Activated T-helper 1 cell treated with anti-CD3 and anti-CD28 coated beads, Interleukin-12 subunit alpha, Interleukin-12 subunit beta, Interleukin-2, Interleukin-4 antibody, amounts not matched to agents 30 ng/mL and 10 ng/mL and 1 ng/mL, durations not matched to agents 14 hours and 24 hours and 36 hours (primary cell): Measurements from ENCODE around the gene SLC1A2. TPM values are rescaled to one million over a fixed set of nuclear protein-coding genes. Genes with fewer than 3 reads are reported as not detected.
A peak's percentile ranks its signal among the peaks of the same experiment; 100 is the strongest.

Experiments used
- DNase-seq: peaks from one replicate; pipeline ENCODE4 v3.0.0; 2021; ENCODE audit warnings: low spot score
- H3K27ac Mint-ChIP-seq: one replicate; pipeline ENCODE4 v1.8.0; 2021; ENCODE audit warnings: mild to moderate bottlenecking, mixed read lengths
- H3K27me3 Mint-ChIP-seq: one replicate; pipeline ENCODE4 v1.8.0; 2022; ENCODE audit warnings: mild to moderate bottlenecking, moderate library complexity, mixed read lengths; ENCODE audit not compliant: insufficient read depth
- H3K36me3 Mint-ChIP-seq: one replicate; pipeline ENCODE4 v1.8.0; 2021; ENCODE audit warnings: low read depth, mixed read lengths
- H3K4me1 Mint-ChIP-seq: one replicate; pipeline ENCODE4 v1.8.0; 2021; ENCODE audit warnings: low read depth, mixed read lengths
- H3K4me3 Mint-ChIP-seq: one replicate; pipeline ENCODE4 v1.8.0; 2021; ENCODE audit warnings: mild to moderate bottlenecking, moderate library complexity, mixed read lengths
- H3K9me3 Mint-ChIP-seq: one replicate; pipeline ENCODE4 v1.8.0; 2021; ENCODE audit warnings: mixed read lengths
- intact Hi-C: fragments of 100-400 bp; cut with micrococcal nuclease; formaldehyde crosslinking; loops from one replicate; pipeline ENCODE4 v1.15.1; 2024
- total RNA-seq: library from RNA; stranded (reverse); gene quantifications from 2 replicates; pipeline ENCODE4 v1.2.3, GENCODE V29; 2022

Gene SLC1A2
- total RNA-seq, 1 donor from 2014 or later = not detected

DNA sequence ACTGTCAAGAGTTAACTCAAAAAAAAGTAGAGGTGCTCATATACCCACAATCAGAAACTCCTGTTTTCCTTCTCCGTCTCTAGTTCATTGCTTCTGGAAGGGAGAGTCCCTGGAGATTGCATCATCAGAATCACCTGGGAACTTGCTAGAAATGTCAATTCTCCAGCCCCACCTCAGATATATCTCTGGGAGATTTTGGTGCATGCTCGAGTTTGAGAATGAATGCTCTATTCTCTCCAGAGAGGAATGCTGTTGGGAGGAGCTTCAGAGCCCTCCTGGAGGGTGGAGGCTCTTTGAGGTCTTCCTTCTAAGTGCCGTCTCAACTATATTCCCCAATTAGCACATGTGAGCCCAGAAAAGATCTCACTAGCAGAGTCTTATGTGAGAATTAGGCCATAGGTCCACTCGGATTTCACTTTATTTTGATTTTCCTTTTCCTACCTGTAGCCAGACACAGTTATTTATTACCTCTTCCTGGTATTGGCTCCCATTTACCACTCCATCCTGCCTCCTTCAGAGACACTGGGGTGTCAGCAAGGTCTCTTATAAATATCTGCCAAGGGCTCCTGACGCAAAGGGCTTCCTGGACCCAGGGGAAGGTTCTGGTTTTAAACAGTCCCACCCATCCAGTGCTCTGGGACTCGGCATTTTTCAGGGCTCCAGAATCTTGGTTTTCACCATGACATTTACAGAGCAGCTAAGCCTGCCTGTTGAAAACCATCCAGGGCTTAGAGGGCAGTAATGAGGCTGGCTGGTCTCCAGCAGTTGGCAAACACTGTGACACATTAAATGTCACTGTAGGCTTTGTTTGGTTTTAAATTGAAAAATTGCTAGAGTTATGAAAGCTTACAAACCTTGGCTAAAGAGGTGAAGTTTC, 144.2 kb downstream of the SLC1A2 start:
- H3K9me3 Mint-ChIP-seq = peaks cover 6% of the 10 kb centered on the region
- H3K4me1 Mint-ChIP-seq = peaks cover 61% of the 10 kb centered on the region
- peak overlapping the region; percentile 37 for H3K27ac Mint-ChIP-seq
- peaks cover 12% of the 10 kb centered on the region for H3K27me3 Mint-ChIP-seq
- intact Hi-C loops = loop anchor here (10.0 kb wide), 1 partner anchor 1030 kb away; no protein-coding TSS in a partner anchor
- no peak for DNase-seq
- H3K36me3 Mint-ChIP-seq = peaks cover 4% of the 10 kb centered on the region
- no peak overlapping the region for H3K4me3 Mint-ChIP-seq

DNA sequence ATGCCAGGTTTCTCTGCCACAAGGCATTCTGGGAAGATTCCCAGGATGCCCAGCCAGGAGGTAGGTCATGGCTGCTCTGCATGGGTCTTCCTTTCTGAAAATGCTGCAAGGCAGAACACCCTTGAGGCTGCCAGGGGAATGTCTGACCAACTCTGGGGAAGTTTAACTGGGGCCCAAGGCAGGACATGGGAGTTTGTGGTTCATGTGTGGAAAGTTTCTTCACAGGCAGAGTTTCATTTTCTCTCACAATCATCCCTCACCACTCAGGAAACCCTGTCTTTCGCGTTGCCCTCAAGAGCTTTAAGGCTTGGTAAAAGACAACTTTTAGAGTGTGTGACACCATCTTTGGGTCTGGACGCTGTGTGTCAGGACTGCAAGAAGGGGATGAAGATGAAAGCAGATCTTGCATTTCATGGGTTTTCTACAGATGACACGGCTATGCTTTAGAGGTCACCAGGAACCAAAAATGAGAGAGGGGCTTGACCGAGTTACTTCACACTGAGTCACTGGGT, 146.9 kb downstream of the SLC1A2 start:
- H3K27me3 Mint-ChIP-seq = peaks cover 12% of the 10 kb centered on the region
- peaks cover 61% of the 10 kb centered on the region for H3K4me1 Mint-ChIP-seq
- H3K36me3 Mint-ChIP-seq = peaks cover 4% of the 10 kb centered on the region
- H3K4me3 Mint-ChIP-seq = peak overlapping the region; percentile 3
- H3K27ac Mint-ChIP-seq = peak overlapping the region; percentile 86
- intact Hi-C loops = loop anchor here (1.0 to 10.0 kb wide), 14 partner anchors 15 to 1028 kb away; partner anchors contain the start of genes APIP and PDHX
- peaks cover 6% of the 10 kb centered on the region for H3K9me3 Mint-ChIP-seq
- peak; percentile 54 for DNase-seq

DNA sequence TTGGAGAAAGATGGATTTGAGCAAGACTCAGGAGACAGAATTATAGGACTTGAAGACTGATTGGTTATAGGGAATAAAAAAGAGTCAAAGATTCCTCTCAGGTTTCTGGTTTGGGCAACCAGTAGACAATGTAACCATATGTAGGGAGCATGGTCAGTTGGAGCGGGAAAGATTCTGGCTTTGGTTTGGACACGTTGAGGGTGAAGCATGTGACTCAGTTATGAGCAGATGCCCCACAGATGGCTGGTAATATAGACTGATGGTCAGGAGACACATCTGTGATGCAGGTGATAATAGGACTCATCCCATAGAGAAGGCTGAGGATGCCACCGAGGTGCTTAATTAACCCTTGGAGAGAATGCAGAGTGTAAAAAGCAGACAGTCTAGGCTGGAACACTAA, 148.3 kb downstream of the SLC1A2 start:
- Mint-ChIP-seq H3K27ac (no peak overlapping the region), H3K36me3 (peaks cover 2% of the 10 kb centered on the region), H3K4me3 (no peak overlapping the region), H3K9me3 (peaks cover 5% of the 10 kb centered on the region), H3K27me3 (peaks cover 8% of the 10 kb centered on the region), H3K4me1 (peaks cover 54% of the 10 kb centered on the region)
- DNase-seq = no peak
- intact Hi-C loops = loop anchor here (10.0 kb wide), 1 partner anchor 1026 kb away; no protein-coding TSS in a partner anchor

DNA sequence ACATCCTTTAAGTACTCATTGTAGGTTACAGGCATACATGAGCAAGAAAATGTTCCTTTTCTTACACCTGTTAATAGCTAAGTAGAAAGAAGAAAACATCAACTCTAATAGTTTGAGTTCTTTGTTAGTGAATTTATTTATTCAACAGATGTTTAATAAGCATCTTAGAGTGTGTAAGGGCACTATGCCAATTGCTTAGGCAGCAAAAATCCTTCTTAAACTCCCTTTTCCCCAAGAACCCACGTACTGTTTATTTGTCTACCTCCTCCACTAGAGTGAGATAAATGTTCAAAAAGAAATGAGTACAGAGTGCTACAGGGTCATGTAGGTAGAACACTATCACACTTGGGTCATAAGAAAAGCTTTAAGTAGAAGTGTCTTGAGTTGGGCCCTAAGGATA, 149.0 kb downstream of the SLC1A2 start:
- peaks cover 47% of the 10 kb centered on the region for H3K4me1 Mint-ChIP-seq
- no peak overlapping the region for H3K4me3 Mint-ChIP-seq
- H3K27me3 Mint-ChIP-seq = peaks cover 2% of the 10 kb centered on the region
- DNase-seq = no peak
- no peaks in the 10 kb centered on the region for H3K9me3 Mint-ChIP-seq
- H3K27ac Mint-ChIP-seq = no peak overlapping the region
- peaks cover 2% of the 10 kb centered on the region for H3K36me3 Mint-ChIP-seq
- intact Hi-C loops = loop anchor here (10.0 kb wide), 1 partner anchor 1026 kb away; no protein-coding TSS in a partner anchor

DNA sequence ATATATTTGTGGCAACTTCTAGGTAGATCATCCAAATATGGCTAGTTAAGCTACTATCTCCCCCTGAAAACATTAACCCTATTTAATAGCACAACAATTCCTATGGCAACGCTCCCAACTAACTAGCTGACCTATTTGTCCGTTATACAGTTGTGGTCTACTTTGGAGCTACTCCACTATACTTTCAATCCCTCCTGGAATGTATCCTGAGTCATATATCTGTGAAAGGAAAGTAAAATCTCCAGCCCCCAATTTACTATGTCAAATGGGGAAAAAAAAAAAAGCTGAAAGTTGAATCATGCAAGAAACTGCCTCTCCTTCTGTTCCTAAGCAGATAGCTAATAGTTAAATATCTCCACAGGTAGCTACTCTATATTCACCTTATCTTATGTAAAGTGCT, 151.9 kb downstream of the SLC1A2 start:
- peaks cover 22% of the 10 kb centered on the region for H3K4me1 Mint-ChIP-seq
- no peak for DNase-seq
- H3K36me3 Mint-ChIP-seq = no peaks in the 10 kb centered on the region
- no peaks in the 10 kb centered on the region for H3K9me3 Mint-ChIP-seq
- H3K27me3 Mint-ChIP-seq = peaks cover 14% of the 10 kb centered on the region
- no peak overlapping the region for H3K4me3 Mint-ChIP-seq
- H3K27ac Mint-ChIP-seq = no peak overlapping the region
- intact Hi-C loops = no loop called here

DNA sequence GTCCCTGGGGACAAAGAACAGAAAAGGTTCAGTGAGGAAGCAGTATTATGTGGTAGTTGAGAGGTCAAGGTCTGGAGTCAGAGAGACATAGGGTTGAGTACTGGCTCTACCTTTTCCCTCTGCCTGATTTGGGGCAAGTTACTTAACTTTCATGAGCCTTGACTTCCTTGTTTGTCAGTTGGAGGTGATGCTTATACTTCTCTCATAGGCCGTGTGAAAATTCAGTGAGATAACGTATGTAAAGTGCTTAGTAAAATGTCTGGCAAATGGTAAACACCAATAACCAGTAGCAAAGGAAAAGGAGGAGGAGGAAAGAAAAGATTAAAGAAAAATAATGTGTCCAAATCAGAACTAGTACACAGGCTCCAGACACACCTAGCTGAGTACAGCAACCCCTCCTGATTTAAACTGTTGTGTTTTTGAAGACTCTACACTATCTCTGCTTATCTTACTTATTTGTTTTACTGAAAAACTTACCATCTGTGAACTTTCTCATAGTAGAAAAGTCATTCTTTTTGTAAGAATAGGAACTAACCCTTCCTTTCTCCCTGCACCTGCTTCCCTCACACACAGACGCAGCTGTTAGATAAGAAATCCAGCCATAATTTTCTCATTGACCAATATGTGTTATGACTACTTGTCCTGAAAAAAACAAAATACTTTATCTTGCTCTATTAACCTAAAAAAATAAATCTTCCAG, 153.5 kb downstream of the SLC1A2 start:
- peaks cover 17% of the 10 kb centered on the region for H3K27me3 Mint-ChIP-seq
- DNase-seq = no peak
- no peaks in the 10 kb centered on the region for H3K9me3 Mint-ChIP-seq
- no peak overlapping the region for H3K4me3 Mint-ChIP-seq
- intact Hi-C loops = no loop called here
- H3K36me3 Mint-ChIP-seq = no peaks in the 10 kb centered on the region
- no peak overlapping the region for H3K27ac Mint-ChIP-seq
- H3K4me1 Mint-ChIP-seq = peaks cover 6% of the 10 kb centered on the region

DNA sequence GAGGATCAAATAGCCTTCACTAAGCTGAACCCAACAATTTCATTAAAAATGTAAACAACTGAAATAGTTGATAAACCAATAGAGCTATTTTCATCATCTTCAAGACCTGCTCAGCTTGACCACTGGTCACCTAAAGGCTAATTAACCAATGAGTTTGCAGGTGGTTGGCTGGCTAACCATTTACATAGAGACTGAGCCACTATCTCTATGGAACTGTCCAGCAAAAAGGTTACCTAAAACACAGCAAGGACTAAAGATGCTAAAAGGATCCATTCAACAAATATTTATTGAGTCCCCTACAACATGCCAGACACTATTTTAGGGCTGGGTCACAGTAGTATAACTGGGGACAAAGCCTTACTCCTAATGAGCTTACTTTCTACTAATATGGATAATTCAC, 156.6 kb downstream of the SLC1A2 start:
- Mint-ChIP-seq H3K27ac (no peak overlapping the region), H3K4me3 (no peak overlapping the region), H3K36me3 (peaks cover 2% of the 10 kb centered on the region), H3K9me3 (no peaks in the 10 kb centered on the region), H3K27me3 (peaks cover 30% of the 10 kb centered on the region), H3K4me1 (peaks cover 5% of the 10 kb centered on the region)
- intact Hi-C loops = no loop called here
- no peak for DNase-seq

DNA sequence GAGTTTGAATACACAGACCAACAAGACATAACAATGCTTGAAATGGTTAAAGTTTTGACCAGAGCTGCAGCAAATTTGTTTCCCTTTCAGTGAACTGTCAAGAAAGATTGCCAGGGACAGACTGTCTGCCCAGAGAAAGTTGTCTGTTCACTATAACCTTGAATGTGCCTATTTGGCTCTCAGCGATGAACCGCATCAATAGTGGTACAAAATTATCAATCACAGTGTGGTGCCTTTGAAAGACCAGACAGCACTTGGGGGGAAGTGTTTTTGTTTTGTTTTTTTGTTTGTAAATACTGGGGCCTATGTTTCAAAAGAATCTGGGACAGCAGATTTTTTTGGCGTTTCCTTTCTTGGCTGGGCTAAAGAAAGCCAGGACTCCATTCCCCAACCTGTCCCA, 157.3 kb downstream of the SLC1A2 start:
- no peak for DNase-seq
- Mint-ChIP-seq H3K9me3 (no peaks in the 10 kb centered on the region), H3K27ac (no peak overlapping the region), H3K4me1 (peaks cover 12% of the 10 kb centered on the region), H3K27me3 (peaks cover 30% of the 10 kb centered on the region), H3K36me3 (peaks cover 4% of the 10 kb centered on the region), H3K4me3 (no peak overlapping the region)
- intact Hi-C loops = no loop called here

DNA sequence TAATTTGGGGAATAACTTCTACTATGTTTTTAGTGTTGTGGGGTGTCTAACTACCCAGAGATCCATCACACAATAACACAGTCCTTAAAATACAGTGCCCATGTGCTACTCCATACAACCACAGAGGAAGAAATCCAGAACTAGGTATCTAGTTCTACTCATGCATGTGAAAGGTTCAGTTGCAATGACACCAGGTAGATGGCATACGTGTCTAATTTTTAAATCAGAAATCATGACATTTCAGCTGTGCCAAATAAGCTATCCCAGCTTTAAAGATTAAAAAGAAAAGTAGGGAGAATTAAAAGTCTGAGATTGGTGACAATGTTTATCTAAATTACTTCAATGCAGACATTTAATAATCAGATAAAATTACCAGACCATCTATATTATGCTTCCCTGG, 158.2 kb downstream of the SLC1A2 start:
- Mint-ChIP-seq H3K36me3 (peaks cover 4% of the 10 kb centered on the region), H3K4me1 (peaks cover 20% of the 10 kb centered on the region), H3K27me3 (peaks cover 33% of the 10 kb centered on the region), H3K9me3 (no peaks in the 10 kb centered on the region), H3K27ac (no peak overlapping the region), H3K4me3 (no peak overlapping the region)
- intact Hi-C loops = no loop called here
- no peak for DNase-seq

DNA sequence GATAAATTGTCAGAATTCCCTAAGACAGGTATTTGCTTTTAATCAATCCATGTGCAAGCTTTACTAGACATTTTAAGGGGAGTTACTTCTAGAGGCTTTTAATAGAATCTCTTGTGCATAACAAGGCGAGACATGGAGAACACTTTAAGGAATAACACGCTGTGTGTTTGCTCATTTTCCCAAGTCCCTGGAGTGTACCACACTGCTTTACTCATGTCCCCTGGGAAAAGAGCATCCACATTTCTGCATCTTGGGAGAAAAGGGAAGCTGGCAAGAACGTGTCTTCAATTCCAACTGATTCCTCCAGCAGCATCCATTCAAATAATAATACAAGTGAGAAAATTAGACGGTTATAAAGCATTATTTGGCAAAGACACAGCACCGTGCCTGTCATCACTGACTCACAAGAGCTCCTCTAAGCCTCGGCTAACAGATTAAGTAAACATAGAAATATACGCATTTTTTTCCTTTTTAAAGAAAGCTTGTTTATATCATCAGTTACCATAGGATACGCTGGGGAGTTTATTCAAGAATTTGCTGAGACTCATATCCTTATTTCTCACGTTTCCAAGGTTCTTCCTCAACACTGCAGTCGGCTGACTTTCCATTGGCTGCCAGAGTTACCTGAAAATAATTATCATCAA, 158.9 kb downstream of the SLC1A2 start:
- peaks cover 36% of the 10 kb centered on the region for H3K27me3 Mint-ChIP-seq
- peaks cover 25% of the 10 kb centered on the region for H3K4me1 Mint-ChIP-seq
- H3K4me3 Mint-ChIP-seq = no peak overlapping the region
- no peaks in the 10 kb centered on the region for H3K9me3 Mint-ChIP-seq
- no peak overlapping the region for H3K27ac Mint-ChIP-seq
- H3K36me3 Mint-ChIP-seq = peaks cover 4% of the 10 kb centered on the region
- intact Hi-C loops = no loop called here
- DNase-seq = no peak

DNA sequence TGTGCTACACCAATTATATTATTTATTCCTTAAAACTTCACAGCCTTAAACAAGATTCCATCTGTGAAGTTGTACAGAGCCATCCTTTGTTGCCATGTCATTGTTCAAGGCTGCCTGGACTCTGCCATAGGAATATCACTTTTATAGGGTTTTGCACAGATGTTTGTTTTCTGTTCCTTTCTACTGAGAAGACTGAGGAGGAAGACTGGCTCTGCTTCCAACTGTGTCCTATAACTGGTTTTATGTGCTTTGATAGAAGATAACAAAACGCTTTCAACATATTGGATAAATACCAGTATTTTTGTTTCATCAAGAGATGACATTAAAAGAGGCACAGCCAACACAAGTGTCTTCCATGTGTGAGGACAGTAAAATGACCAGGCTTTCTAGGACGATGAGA, 159.8 kb downstream of the SLC1A2 start:
- Mint-ChIP-seq H3K27ac (no peak overlapping the region), H3K9me3 (no peaks in the 10 kb centered on the region), H3K27me3 (peaks cover 42% of the 10 kb centered on the region), H3K4me3 (no peak overlapping the region), H3K4me1 (peaks cover 25% of the 10 kb centered on the region), H3K36me3 (peaks cover 8% of the 10 kb centered on the region)
- no peak for DNase-seq
- intact Hi-C loops = loop anchor here (5.0 kb wide), 1 partner anchor 133 kb away; no protein-coding TSS in a partner anchor

DNA sequence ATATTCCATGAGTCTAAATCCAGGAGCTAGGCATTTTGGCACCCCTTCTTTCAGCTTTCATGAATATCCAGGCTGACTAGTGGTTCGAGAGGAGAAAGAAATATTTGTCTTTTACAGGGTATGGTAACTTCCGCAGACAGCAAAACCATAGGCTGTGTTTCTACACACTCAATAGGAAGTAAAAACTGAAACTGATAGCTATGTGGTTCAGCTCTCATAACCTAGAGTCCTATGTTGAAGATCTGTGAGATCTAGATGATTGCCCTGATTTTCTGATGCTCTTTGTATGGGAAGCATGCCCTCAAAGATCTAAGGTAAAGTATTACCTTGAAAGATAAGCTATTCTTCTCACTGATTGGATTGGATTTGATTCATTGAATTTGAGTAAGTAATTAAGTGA, 162.1 kb downstream of the SLC1A2 start:
- Mint-ChIP-seq H3K36me3 (peaks cover 8% of the 10 kb centered on the region), H3K4me3 (no peak overlapping the region), H3K4me1 (peaks cover 25% of the 10 kb centered on the region), H3K27me3 (peaks cover 31% of the 10 kb centered on the region), H3K27ac (no peak overlapping the region), H3K9me3 (no peaks in the 10 kb centered on the region)
- intact Hi-C loops = loop anchor here (1.0 to 5.0 kb wide), 2 partner anchors 15 to 135 kb away; no protein-coding TSS in a partner anchor
- no peak for DNase-seq
